ENCODE results near the gene SIPA1L3.

Gene SIPA1L3

GRCh38 chr19:38017401-38018151 lies 110.6 kb downstream of the SIPA1L3 start:
- Histone ChIP-seq H3K4me3 (ENCODE audit: low read depth in 1 of 2, low read length in 2 of 2) (no peak overlapping the region), H3K4me1 (ENCODE audit: control insufficient read depth in 1 of 2, insufficient read depth in 2 of 2, low read length in 2 of 2) (no peaks in the 10 kb centered on the region), H3K27me3 (ENCODE audit: low read depth, low read length) (no peaks in the 10 kb centered on the region)

GRCh38 chr19:38018694-38019395 lies 111.8 kb downstream of the SIPA1L3 start:
- Histone ChIP-seq H3K27ac (ENCODE audit: low read length) (no peak overlapping the region), H3K9me3 (ENCODE audit: control insufficient read depth in 1 of 2, low read length in 2 of 2) (no peaks in the 10 kb centered on the region), H3K27me3 (ENCODE audit: low read depth, low read length) (no peaks in the 10 kb centered on the region), H3K4me1 (ENCODE audit: control insufficient read depth in 1 of 2, insufficient read depth in 2 of 2, low read length in 2 of 2) (peaks cover 6 to 11% of the 10 kb centered on the region in 2 donors), H3K4me3 (ENCODE audit: low read depth in 1 of 2, low read length in 2 of 2) (no peak overlapping the region), H3K36me3 (ENCODE audit: control insufficient read depth in 1 of 2, insufficient read depth in 2 of 2, low read length in 2 of 2) (no peaks in the 10 kb centered on the region)

More at GRCh38 chr19:38017401-38018151, 110.6 kb downstream of the SIPA1L3 start:
- Histone ChIP-seq H3K9me3 (ENCODE audit: control insufficient read depth in 1 of 2, low read length in 2 of 2) (no peaks in the 10 kb centered on the region), H3K27ac (ENCODE audit: low read length) (no peak overlapping the region), H3K36me3 (ENCODE audit: control insufficient read depth in 1 of 2, insufficient read depth in 2 of 2, low read length in 2 of 2) (no peaks in the 10 kb centered on the region)

GRCh38 chr19:38019396-38019724 lies 112.4 kb downstream of the SIPA1L3 start:
- Histone ChIP-seq H3K27ac (ENCODE audit: low read length) (no peak overlapping the region), H3K27me3 (ENCODE audit: low read depth, low read length) (no peaks in the 10 kb centered on the region), H3K9me3 (ENCODE audit: control insufficient read depth in 1 of 2, low read length in 2 of 2) (no peaks in the 10 kb centered on the region), H3K4me1 (ENCODE audit: control insufficient read depth in 1 of 2, insufficient read depth in 2 of 2, low read length in 2 of 2) (peaks cover 6 to 13% of the 10 kb centered on the region in 2 donors), H3K36me3 (ENCODE audit: control insufficient read depth in 1 of 2, insufficient read depth in 2 of 2, low read length in 2 of 2) (no peaks in the 10 kb centered on the region), H3K4me3 (ENCODE audit: low read depth in 1 of 2, low read length in 2 of 2) (no peak overlapping the region)

- Histone ChIP-seq H3K27me3 (ENCODE audit: low read depth, low read length) (no peaks in the 10 kb centered on the region), H3K4me1 (ENCODE audit: control insufficient read depth in 1 of 2, insufficient read depth in 2 of 2, low read length in 2 of 2) (peaks cover 6 to 13% of the 10 kb centered on the region in 2 donors), H3K36me3 (ENCODE audit: control insufficient read depth in 1 of 2, insufficient read depth in 2 of 2, low read length in 2 of 2) (no peaks in the 10 kb centered on the region), H3K27ac (ENCODE audit: low read length) (no peak overlapping the region), H3K4me3 (ENCODE audit: low read depth in 1 of 2, low read length in 2 of 2) (no peak overlapping the region), H3K9me3 (ENCODE audit: control insufficient read depth in 1 of 2, low read length in 2 of 2) (no peaks in the 10 kb centered on the region)
These were observed 113.3 kb downstream of the SIPA1L3 start for GRCh38 chr19:38020311-38020710.

GRCh38 chr19:38021352-38021751 lies 114.3 kb downstream of the SIPA1L3 start:
- Histone ChIP-seq H3K9me3 (ENCODE audit: control insufficient read depth in 1 of 2, low read length in 2 of 2) (no peaks in the 10 kb centered on the region), H3K36me3 (ENCODE audit: control insufficient read depth in 1 of 2, insufficient read depth in 2 of 2, low read length in 2 of 2) (no peaks in the 10 kb centered on the region), H3K27me3 (ENCODE audit: low read depth, low read length) (no peaks in the 10 kb centered on the region), H3K4me3 (ENCODE audit: low read depth in 1 of 2, low read length in 2 of 2) (no peak overlapping the region), H3K27ac (ENCODE audit: low read length) (no peak overlapping the region), H3K4me1 (ENCODE audit: control insufficient read depth in 1 of 2, insufficient read depth in 2 of 2, low read length in 2 of 2) (peaks cover 6 to 13% of the 10 kb centered on the region in 2 donors)

GRCh38 chr19:38022791-38023670 lies 116.0 kb downstream of the SIPA1L3 start:
- H3K36me3 ChIP-seq (ENCODE audit: control insufficient read depth in 1 of 2, insufficient read depth in 2 of 2, low read length in 2 of 2) = no peaks in the 10 kb centered on the region
- H3K4me3 ChIP-seq (ENCODE audit: low read depth in 1 of 2, low read length in 2 of 2) = no peak overlapping the region
- H3K4me1 ChIP-seq (ENCODE audit: control insufficient read depth in 1 of 2, insufficient read depth in 2 of 2, low read length in 2 of 2) = peaks cover 6 to 13% of the 10 kb centered on the region in 2 donors
- H3K27me3 ChIP-seq (ENCODE audit: low read depth, low read length) = no peaks in the 10 kb centered on the region
- no peaks in the 10 kb centered on the region for H3K9me3 ChIP-seq (ENCODE audit: control insufficient read depth in 1 of 2, low read length in 2 of 2)
- no peak overlapping the region for H3K27ac ChIP-seq (ENCODE audit: low read length)

- Histone ChIP-seq H3K4me3 (ENCODE audit: low read depth in 1 of 2, low read length in 2 of 2) (no peak overlapping the region), H3K4me1 (ENCODE audit: control insufficient read depth in 1 of 2, insufficient read depth in 2 of 2, low read length in 2 of 2) (peaks cover 6 to 13% of the 10 kb centered on the region in 2 donors), H3K27me3 (ENCODE audit: low read depth, low read length) (no peaks in the 10 kb centered on the region), H3K27ac (ENCODE audit: low read length) (no peak overlapping the region), H3K36me3 (ENCODE audit: control insufficient read depth in 1 of 2, insufficient read depth in 2 of 2, low read length in 2 of 2) (no peaks in the 10 kb centered on the region), H3K9me3 (ENCODE audit: control insufficient read depth in 1 of 2, low read length in 2 of 2) (no peaks in the 10 kb centered on the region)
These were observed 116.9 kb downstream of the SIPA1L3 start for GRCh38 chr19:38023671-38024541.

GRCh38 chr19:38024992-38025908 lies 118.2 kb downstream of the SIPA1L3 start:
- peaks cover 6 to 13% of the 10 kb centered on the region in 2 donors for H3K4me1 ChIP-seq (ENCODE audit: control insufficient read depth in 1 of 2, insufficient read depth in 2 of 2, low read length in 2 of 2)
- H3K36me3 ChIP-seq (ENCODE audit: control insufficient read depth in 1 of 2, insufficient read depth in 2 of 2, low read length in 2 of 2) = no peaks in the 10 kb centered on the region
- no peak overlapping the region for H3K27ac ChIP-seq (ENCODE audit: low read length)
- no peak overlapping the region for H3K4me3 ChIP-seq (ENCODE audit: low read depth in 1 of 2, low read length in 2 of 2)
- no peaks in the 10 kb centered on the region for H3K27me3 ChIP-seq (ENCODE audit: low read depth, low read length)
- H3K9me3 ChIP-seq (ENCODE audit: control insufficient read depth in 1 of 2, low read length in 2 of 2) = no peaks in the 10 kb centered on the region

GRCh38 chr19:38025909-38026307 lies 118.9 kb downstream of the SIPA1L3 start:
- Histone ChIP-seq H3K4me1 (ENCODE audit: control insufficient read depth in 1 of 2, insufficient read depth in 2 of 2, low read length in 2 of 2) (peaks cover 6 to 13% of the 10 kb centered on the region in 2 donors), H3K36me3 (ENCODE audit: control insufficient read depth in 1 of 2, insufficient read depth in 2 of 2, low read length in 2 of 2) (peaks cover 3% of the 10 kb centered on the region in 2 donors), H3K4me3 (ENCODE audit: low read depth in 1 of 2, low read length in 2 of 2) (no peak overlapping the region), H3K27me3 (ENCODE audit: low read depth, low read length) (no peaks in the 10 kb centered on the region), H3K9me3 (ENCODE audit: control insufficient read depth in 1 of 2, low read length in 2 of 2) (no peaks in the 10 kb centered on the region), H3K27ac (ENCODE audit: low read length) (no peak overlapping the region)

All from muscle layer of duodenum (tissue), 2 donors.